Activated T-cell treated with anti-CD3 and anti-CD28 coated beads, Interleukin-2, amount 50 U/mL, for 24 hours (primary cell): ENCODE measurements around the gene B3GNT7.

Source experiments
- DNase-seq: peaks from one replicate; pipeline ENCODE4 v3.0.0-alpha.2; 2020
- H3K27ac Mint-ChIP-seq: 2 replicates; pipeline ENCODE4 v1.8.0; 2020; ENCODE audit warnings: mild to moderate bottlenecking, mixed read lengths
- H3K27me3 Mint-ChIP-seq: 2 replicates; pipeline ENCODE4 v1.8.0; 2020; ENCODE audit warnings: mixed read lengths
- H3K36me3 Mint-ChIP-seq: 2 replicates; pipeline ENCODE4 v1.8.0; 2020; ENCODE audit warnings: low read depth, mixed read lengths
- H3K4me1 Mint-ChIP-seq: 2 replicates; pipeline ENCODE4 v1.8.0; 2020; ENCODE audit warnings: low read depth, mixed read lengths
- H3K4me3 Mint-ChIP-seq: 2 replicates; pipeline ENCODE4 v1.8.0; 2020; ENCODE audit warnings: mild to moderate bottlenecking, moderate library complexity, mixed read lengths
- H3K9me3 Mint-ChIP-seq: 2 replicates; pipeline ENCODE4 v1.8.0; 2020; ENCODE audit warnings: mixed read lengths

Gene B3GNT7

DNA sequence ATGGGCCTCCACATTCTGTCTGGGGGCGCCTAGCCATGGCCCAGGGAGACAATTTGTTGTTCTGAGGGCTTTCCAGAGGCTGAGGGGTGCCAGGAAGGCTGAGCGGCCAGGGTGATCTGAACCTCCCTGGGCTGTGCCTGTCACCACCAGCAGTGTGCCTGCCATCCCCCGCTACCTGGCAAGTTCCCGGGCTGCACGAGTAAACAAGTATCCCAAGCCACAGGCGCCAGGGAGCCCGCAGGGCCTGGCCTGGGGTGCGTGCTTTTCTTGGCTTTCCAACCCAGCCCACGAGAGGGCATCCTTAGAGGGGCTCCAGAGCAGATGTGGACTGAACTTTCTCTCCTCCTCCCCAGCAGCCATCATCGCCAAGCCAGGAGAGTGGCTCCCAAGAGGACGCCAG lies 35.1 kb upstream of the B3GNT7 start:
- no peaks in the 10 kb centered on the region for H3K9me3 Mint-ChIP-seq
- peaks cover 7% of the 10 kb centered on the region for H3K4me1 Mint-ChIP-seq
- H3K27me3 Mint-ChIP-seq: no peaks in the 10 kb centered on the region
- no peak overlapping the region for H3K4me3 Mint-ChIP-seq
- no peak for DNase-seq
- H3K27ac Mint-ChIP-seq: no peak overlapping the region
- no peaks in the 10 kb centered on the region for H3K36me3 Mint-ChIP-seq

GRCh38 chr2:231360881-231361371 lies 34.6 kb upstream of the B3GNT7 start:
- DNase-seq: no peak

GRCh38 chr2:231361701-231362554 lies 33.6 kb upstream of the B3GNT7 start:
- Mint-ChIP-seq H3K9me3 (no peaks in the 10 kb centered on the region), H3K27ac (peak overlapping the region; percentile 23), H3K27me3 (no peaks in the 10 kb centered on the region), H3K36me3 (no peaks in the 10 kb centered on the region), H3K4me3 (no peak overlapping the region), H3K4me1 (peaks cover 7% of the 10 kb centered on the region)
- peak; percentile 33 for DNase-seq

More at GRCh38 chr2:231360881-231361371, 34.6 kb upstream of the B3GNT7 start:
- Mint-ChIP-seq H3K27ac (no peak overlapping the region), H3K36me3 (no peaks in the 10 kb centered on the region), H3K9me3 (no peaks in the 10 kb centered on the region), H3K4me3 (no peak overlapping the region), H3K4me1 (peaks cover 7% of the 10 kb centered on the region), H3K27me3 (no peaks in the 10 kb centered on the region)

DNA sequence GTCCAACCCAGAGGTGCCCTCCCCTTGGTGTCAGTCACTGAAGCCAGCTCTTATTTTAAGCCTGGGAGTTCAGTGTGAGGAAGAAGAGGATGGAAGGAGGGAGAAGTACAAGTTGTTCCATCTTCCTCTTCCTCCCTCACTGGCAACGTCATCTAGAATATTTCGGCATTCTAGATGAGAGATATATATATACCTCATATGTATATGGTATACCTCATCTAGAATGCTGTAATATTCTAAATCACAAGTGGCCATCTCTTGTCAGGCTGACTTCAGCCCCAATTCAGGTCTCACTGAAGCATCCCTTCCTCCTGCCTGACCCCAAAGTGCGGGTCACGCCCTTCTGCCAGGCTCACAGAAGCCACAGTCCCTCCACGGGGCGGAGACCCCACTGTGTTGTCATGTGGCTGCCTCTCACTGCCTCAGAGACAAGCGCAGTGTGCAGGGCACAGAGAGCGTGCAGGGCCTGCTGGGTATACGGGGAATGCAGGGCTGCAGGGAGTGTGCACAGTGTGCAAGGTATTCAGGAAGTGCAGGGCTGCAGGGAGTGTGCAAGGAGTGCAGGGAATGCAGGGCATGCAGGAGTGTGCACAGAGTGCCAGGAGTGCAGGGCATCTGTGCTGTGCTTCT lies 32.8 kb upstream of the B3GNT7 start:
- Mint-ChIP-seq H3K36me3 (no peaks in the 10 kb centered on the region), H3K9me3 (no peaks in the 10 kb centered on the region), H3K27me3 (no peaks in the 10 kb centered on the region), H3K4me3 (no peak overlapping the region), H3K27ac (no peak overlapping the region), H3K4me1 (peaks cover 7% of the 10 kb centered on the region)
- DNase-seq: no peak

- Mint-ChIP-seq H3K27me3 (no peaks in the 10 kb centered on the region), H3K4me3 (no peak overlapping the region), H3K36me3 (no peaks in the 10 kb centered on the region), H3K4me1 (peaks cover 7% of the 10 kb centered on the region), H3K9me3 (no peaks in the 10 kb centered on the region), H3K27ac (no peak overlapping the region)
- DNase-seq: no peak
Observed at GRCh38 chr2:231364061-231364460, 31.4 kb upstream of the B3GNT7 start.

DNA sequence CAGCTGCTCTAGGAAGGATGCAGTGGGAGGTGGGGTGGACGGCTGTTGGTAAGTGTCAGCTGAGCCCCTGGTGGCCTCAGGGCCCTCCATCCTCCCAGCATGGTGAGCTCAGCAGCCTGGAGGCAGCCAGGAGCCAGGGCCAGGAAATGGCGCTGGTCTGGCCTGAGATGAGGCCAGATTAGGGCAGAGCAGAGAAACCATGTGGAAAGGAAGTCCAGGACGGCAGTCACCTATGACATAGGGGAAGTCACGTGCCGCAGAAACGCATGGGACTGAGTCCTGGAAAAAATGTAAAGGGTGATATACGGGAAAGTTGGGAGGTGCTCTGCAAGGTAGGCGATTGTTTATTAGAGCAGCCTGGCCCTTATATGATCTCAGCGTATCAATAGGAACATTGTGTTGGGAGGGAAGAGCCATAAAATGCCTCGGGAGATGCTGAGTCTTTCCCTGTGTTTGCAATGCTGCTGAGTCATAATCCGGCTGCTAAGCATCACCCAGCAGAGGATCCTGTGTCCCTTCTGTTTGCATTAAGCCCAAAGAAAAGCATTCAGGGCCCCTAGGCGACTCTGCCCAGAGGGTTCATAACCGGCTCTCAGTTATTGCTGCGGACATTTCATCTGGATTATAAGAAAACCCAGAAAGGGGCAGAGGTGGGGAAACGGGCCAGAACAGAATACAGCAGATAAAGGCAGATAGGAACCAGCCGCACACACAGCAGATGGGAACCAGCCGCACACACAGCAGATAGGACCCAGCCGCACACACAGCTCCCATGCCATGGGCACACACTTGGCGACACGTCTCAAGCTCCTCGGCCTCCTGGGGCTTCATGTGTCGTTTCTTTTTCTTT lies 30.3 kb upstream of the B3GNT7 start:
- no peaks in the 10 kb centered on the region for H3K27me3 Mint-ChIP-seq

DNA sequence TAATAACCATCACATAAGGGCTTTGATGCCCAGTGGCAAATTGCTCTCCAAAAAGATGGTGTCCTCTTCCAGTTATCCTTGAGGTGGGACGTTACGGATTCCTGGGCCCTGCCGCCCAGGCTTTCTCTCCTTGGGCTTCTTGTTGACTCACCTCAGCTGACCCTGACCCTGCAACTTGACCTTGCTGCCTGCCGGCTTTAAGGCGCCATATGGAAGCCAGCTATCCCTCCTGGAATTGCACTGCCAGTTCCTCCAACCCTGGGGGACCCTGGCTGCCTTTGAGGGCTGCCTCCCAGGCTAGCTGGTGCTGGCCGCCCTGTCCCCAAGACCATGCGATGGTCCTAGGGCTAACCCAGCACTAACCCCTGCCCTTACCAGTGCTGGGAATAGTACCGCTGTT lies 28.3 kb upstream of the B3GNT7 start:
- no peak overlapping the region for H3K4me3 Mint-ChIP-seq
- H3K27me3 Mint-ChIP-seq: no peaks in the 10 kb centered on the region
- no peaks in the 10 kb centered on the region for H3K36me3 Mint-ChIP-seq
- DNase-seq: no peak
- peaks cover 2% of the 10 kb centered on the region for H3K4me1 Mint-ChIP-seq
- no peaks in the 10 kb centered on the region for H3K9me3 Mint-ChIP-seq
- no peak overlapping the region for H3K27ac Mint-ChIP-seq

More for the DNA sequence above, 30.3 kb upstream of the B3GNT7 start:
- H3K4me3 Mint-ChIP-seq: no peak overlapping the region
- no peak for DNase-seq
- no peaks in the 10 kb centered on the region for H3K36me3 Mint-ChIP-seq
- H3K27ac Mint-ChIP-seq: no peak overlapping the region
- H3K4me1 Mint-ChIP-seq: peaks cover 7% of the 10 kb centered on the region
- no peaks in the 10 kb centered on the region for H3K9me3 Mint-ChIP-seq

- no peaks in the 10 kb centered on the region for H3K4me1 Mint-ChIP-seq
- no peak overlapping the region for H3K27ac Mint-ChIP-seq
- no peaks in the 10 kb centered on the region for H3K27me3 Mint-ChIP-seq
- no peaks in the 10 kb centered on the region for H3K36me3 Mint-ChIP-seq
- no peaks in the 10 kb centered on the region for H3K9me3 Mint-ChIP-seq
- H3K4me3 Mint-ChIP-seq: no peak overlapping the region
- DNase-seq: no peak
Observed at GRCh38 chr2:231369580-231370428, 25.7 kb upstream of the B3GNT7 start.

GRCh38 chr2:231370429-231370748 lies 25.1 kb upstream of the B3GNT7 start:
- Mint-ChIP-seq H3K27me3 (no peaks in the 10 kb centered on the region), H3K27ac (no peak overlapping the region), H3K9me3 (no peaks in the 10 kb centered on the region), H3K4me3 (no peak overlapping the region), H3K4me1 (no peaks in the 10 kb centered on the region), H3K36me3 (no peaks in the 10 kb centered on the region)
- no peak for DNase-seq

- H3K27ac Mint-ChIP-seq: no peak overlapping the region
- no peak for DNase-seq
- H3K36me3 Mint-ChIP-seq: no peaks in the 10 kb centered on the region
- H3K4me3 Mint-ChIP-seq: no peak overlapping the region
- H3K27me3 Mint-ChIP-seq: no peaks in the 10 kb centered on the region
- no peaks in the 10 kb centered on the region for H3K9me3 Mint-ChIP-seq
- H3K4me1 Mint-ChIP-seq: no peaks in the 10 kb centered on the region
Observed at GRCh38 chr2:231370749-231371429, 24.6 kb upstream of the B3GNT7 start.

- Mint-ChIP-seq H3K4me3 (no peak overlapping the region), H3K27me3 (no peaks in the 10 kb centered on the region), H3K4me1 (no peaks in the 10 kb centered on the region), H3K27ac (no peak overlapping the region), H3K9me3 (no peaks in the 10 kb centered on the region), H3K36me3 (no peaks in the 10 kb centered on the region)
- no peak for DNase-seq
Observed at GRCh38 chr2:231371430-231372054, 24.0 kb upstream of the B3GNT7 start.

DNA sequence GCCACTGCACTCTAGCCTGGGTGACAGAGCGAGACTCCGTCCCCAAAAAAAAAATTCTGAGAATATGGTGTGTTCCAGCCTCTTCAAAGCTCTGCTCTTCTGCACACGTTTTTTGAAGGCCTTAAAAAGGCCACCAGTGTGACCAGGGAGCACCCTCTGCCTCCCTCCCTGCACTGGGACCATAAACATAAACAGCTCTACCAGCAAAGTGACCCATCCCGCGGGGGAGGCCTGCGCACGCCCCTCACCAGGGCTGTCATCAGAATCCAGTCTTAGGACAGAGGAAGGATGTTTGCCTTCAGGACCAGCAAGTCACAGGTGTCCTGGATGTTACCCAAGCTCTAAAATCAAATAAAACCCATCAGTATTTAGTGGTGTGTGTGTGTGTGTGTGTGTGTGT lies 23.2 kb upstream of the B3GNT7 start:
- Mint-ChIP-seq H3K36me3 (no peaks in the 10 kb centered on the region), H3K27me3 (peaks cover 3% of the 10 kb centered on the region), H3K9me3 (no peaks in the 10 kb centered on the region), H3K4me1 (no peaks in the 10 kb centered on the region), H3K27ac (no peak overlapping the region), H3K4me3 (no peak overlapping the region)
- no peak for DNase-seq

DNA sequence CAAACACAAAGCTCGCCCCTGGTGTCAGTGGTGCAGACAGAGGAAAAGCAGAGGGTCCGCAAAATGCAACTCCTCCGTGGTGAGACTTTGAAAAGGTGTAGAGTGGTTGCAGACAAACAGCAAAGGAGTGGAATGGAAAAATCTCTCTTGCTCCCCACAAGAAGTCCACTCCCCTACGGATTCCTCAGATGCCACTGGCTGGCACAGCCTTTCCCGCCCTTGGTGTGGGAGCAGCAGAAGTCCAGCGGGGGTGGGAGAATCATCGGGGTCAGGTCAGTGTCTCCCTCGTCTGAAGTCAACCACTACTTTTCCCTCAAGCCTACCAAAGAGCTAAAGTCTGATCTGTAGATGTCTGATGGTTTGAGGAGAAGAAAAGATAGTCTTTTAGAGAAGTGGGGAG lies 22.3 kb upstream of the B3GNT7 start:
- no peaks in the 10 kb centered on the region for H3K9me3 Mint-ChIP-seq
- H3K4me1 Mint-ChIP-seq: no peaks in the 10 kb centered on the region
- H3K27ac Mint-ChIP-seq: no peak overlapping the region
- no peak overlapping the region for H3K4me3 Mint-ChIP-seq
- no peak for DNase-seq
- peaks cover 3% of the 10 kb centered on the region for H3K27me3 Mint-ChIP-seq
- no peaks in the 10 kb centered on the region for H3K36me3 Mint-ChIP-seq
